Kidney (tissue), 14 donors: Measurements from ENCODE around the gene MYO1H. TPM values are rescaled to one million over a fixed set of nuclear protein-coding genes. Genes with fewer than 3 reads are reported as not detected.

ENCODE experiments used
- DNase-seq, 5 donors: peaks; one replicate each; pipeline ENCODE4 v3.0.0-alpha.2; 2013 to 2020
- FAIRE-seq: peaks from 2 replicates; lab custom pipeline; 2012; peaks lifted over from hg19 to GRCh38; lab: Jason Lieb, UNC
- H3K27ac ChIP-seq, 2 donors: one replicate each; pipeline ENCODE4 v1.7.0; 2013; ENCODE audit warnings: low read depth in 2 of 2, low read length in 2 of 2, inconsistent platforms in 1 of 2
- H3K27me3 ChIP-seq: one replicate; pipeline ENCODE4 v1.7.1; 2013; ENCODE audit warnings: low read length, inconsistent platforms; ENCODE audit not compliant: control insufficient read depth, insufficient read depth
- H3K36me3 ChIP-seq, 3 donors: one replicate each; pipeline versions ENCODE4 v1.7.0 to v1.7.1; 2013; ENCODE audit warnings: low read length in 3 of 3, control low read depth in 1 of 3, inconsistent platforms in 1 of 3; ENCODE audit not compliant: insufficient read depth in 3 of 3, control insufficient read depth in 2 of 3
- H3K4me1 ChIP-seq, 3 donors: one replicate each; pipeline versions ENCODE4 v1.7.0 to v1.7.1; 2013; ENCODE audit warnings: low read length in 3 of 3, inconsistent platforms in 1 of 3, low read depth in 1 of 3; ENCODE audit not compliant: control insufficient read depth in 2 of 3, insufficient read depth in 2 of 3
- H3K4me3 ChIP-seq, 3 donors: one replicate each; pipeline versions ENCODE4 v1.7.0 to v1.8.1; 2013; ENCODE audit warnings: low read length in 3 of 3, control low read depth in 1 of 3, inconsistent platforms in 1 of 3
- H3K9ac ChIP-seq, 3 donors: one replicate each; pipeline versions ENCODE4 v1.7.0 to v1.7.1; 2013; ENCODE audit warnings: low read length in 3 of 3, control low read depth in 1 of 3, inconsistent platforms in 1 of 3
- H3K9me3 ChIP-seq, 3 donors: one replicate each; pipeline versions ENCODE4 v1.7.0 to v1.7.1; 2013; ENCODE audit warnings: low read length in 3 of 3, control low read depth in 1 of 3, inconsistent platforms in 1 of 3; ENCODE audit not compliant: control insufficient read depth in 2 of 3, insufficient read depth in 1 of 3
- CTCF ChIP-seq: IDR thresholded peaks from 3 replicates; pipeline ENCODE4 v1.5.1; 2012; ENCODE audit warnings: mild to moderate bottlenecking, moderate library complexity, borderline replicate concordance; ENCODE audit not compliant: insufficient read depth; ENCODE audit errors: extremely low read depth
- intact Hi-C: fragments of 100-400 bp; cut with DNase I; formaldehyde crosslinking; loops from one replicate; pipeline ENCODE4 v1.11.1; 2022
- polyA plus RNA-seq: library from polyadenylated mRNA; stranded (reverse); fragments of 350-450 nt; fragmentation: Illumina TruSeq; extraction: RNeasy Lipid Tissue Mini Kit (QIAGEN cat#74804); gene quantifications from one replicate; pipeline ENCODE4 v1.2.3, GENCODE V29; 2014; ENCODE audit warnings: low read depth, low replicate concordance; ENCODE audit not compliant: insufficient read depth
- total RNA-seq: library from RNA; stranded (reverse); fragmentation: NEBNext Ultra II Directional; extraction: Animal tissue kit (Norgen Biotek cat#: 25700); gene quantifications from one replicate; pipeline ENCODE4 v1.2.1, GENCODE V29; 2021
- donor health status: control.
- donor health status: control.
- donor health status: control.
- donor health status: control.
- donor health status: control.
- donor health status: DM: yes; HTN: yes; CAD: no.
- donor health status: Normal renal cell carcinoma (clear cell type).

MYO1H gene
- total and polyA plus RNA-seq, 2 donors from 2014 or later, result 0.56 TPM; not detected in 1

- no peak overlapping the region for H3K9ac ChIP-seq
- DNase-seq (no peak), FAIRE-seq (no peak)
- no peak overlapping the region for H3K27ac ChIP-seq
- intact Hi-C loops, result no loop called here
- TF ChIP-seq CTCF, result no peak
- peaks cover 0 to 3% (median 2%) of the 10 kb centered on the region in 3 donors for H3K4me1 ChIP-seq
- no peaks in the 10 kb centered on the region for H3K36me3 ChIP-seq
- peaks cover 2% of the 10 kb centered on the region for H3K27me3 ChIP-seq
- H3K9me3 ChIP-seq, result no peaks in the 10 kb centered on the region
- H3K4me3 ChIP-seq, result no peak overlapping the region
Observed at GRCh38 chr12:109307051-109307450, 40.6 kb upstream of the MYO1H start.

DNA sequence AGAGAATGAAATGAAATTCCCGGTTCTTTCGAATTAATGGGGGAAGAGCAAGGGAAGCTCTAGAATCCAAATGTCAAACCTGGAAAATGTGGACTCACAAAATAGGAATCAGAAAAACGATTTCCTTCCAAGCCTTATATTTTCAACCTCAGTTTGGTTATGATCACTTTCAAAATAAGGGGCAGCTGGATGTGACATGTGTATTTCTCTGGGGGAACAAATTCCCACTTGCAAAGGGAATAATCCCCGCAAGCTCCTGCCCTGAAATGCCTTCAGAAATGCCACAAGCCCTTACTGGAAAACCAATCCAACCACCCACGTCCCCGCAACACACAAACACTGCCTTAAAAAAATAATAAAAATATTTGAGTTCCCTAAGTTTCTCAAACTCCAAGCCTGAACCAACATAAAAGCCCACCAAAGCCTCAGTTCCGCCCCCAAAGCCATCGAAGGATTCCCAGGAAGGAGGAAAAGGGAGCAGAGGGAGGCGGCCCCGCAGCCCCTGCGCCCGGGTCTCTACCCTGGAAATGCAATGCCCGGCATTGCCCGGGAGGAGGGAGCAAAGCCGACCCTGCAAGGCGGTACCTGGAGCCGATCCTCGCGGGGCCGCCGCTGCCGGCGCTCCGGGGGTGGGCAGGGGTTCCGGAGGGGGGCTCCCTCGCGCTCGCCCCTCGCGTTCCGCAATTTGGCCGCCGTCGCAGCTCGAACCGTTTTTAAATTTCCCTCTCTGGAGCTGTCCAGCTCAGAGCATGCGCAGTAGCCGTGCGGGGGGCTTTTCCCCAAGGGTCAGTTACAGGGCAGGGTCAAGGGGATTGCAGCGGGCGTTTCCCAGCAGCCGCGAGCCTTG, 38.9 kb upstream of the MYO1H start, which contains the start of gene FOXN4:
Gene FOXN4 (minus strand): TSS at position 751 of the 847 bp plus-strand sequence. CDS start 963 bp downstream, outside the sequence.
- Histone ChIP-seq H3K9me3 (no peaks in the 10 kb centered on the region), H3K9ac (no peak within 1 kb of the TSS), H3K4me1 (peaks cover 0 to 3% (median 2%) of the 10 kb centered on the region in 3 donors), H3K36me3 (no peaks in the 10 kb centered on the region), H3K4me3 (peak within 1 kb of the TSS; percentile 44 to 61 (median 59)), H3K27ac (no peak within 1 kb of the TSS), H3K27me3 (peaks cover 2% of the 10 kb centered on the region)
- no peak for TF ChIP-seq CTCF
- peak in 2 of 5 donors; percentile 58 to 63 for DNase-seq
- intact Hi-C loops, result no loop called here
- FAIRE-seq, result no peak

DNA sequence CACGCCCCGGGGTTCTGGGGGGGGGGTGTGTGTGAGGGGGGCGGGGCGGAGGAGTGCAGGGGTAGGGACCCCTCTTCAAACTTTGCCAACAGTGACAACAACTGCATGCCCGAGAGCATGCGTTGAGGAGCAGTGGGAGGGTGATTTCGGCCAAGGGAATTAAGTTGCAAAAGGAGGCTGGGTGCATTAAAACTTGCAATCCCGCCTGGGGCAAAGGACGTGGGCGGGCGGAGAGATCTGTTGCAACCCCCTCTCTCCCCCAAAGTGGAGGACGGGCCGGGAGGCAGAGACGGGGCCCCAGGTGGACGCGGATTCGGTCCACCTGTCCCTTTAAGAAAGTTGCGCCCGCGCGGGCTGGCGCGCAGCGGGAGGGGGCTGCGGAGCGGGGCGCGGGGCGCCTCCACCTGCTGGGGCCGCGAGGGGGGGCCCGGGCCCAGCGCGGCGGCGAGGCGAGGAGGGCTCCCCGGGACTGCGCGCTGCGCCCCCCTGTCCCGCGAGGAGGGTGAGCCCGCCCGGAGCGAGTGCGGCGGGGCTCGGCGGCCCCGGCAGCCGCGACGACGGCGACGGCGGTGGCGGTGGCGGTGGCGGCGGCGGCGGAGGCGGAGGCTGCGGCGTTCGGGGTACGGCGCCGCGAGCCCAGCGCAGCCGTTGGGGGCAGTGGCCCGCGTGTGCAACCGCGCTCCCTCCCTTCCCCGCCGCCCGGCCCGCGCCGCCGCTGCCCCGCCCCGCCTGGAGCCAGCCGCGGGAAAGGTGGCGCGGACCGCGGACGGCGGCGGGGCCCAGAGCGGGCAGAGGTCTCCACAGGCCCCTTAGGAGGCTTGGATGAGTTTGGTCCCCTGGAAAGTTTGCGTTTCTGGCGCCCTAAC, 38.1 kb upstream of the MYO1H start:
- H3K27me3 ChIP-seq, result peaks cover 2% of the 10 kb centered on the region
- no peak overlapping the region for H3K27ac ChIP-seq
- H3K4me3 ChIP-seq, result peak overlapping the region; percentile 44 to 61 (median 59)
- no peak for TF ChIP-seq CTCF
- H3K36me3 ChIP-seq, result no peaks in the 10 kb centered on the region
- peak in 4 of 5 donors; percentile 59 to 82 (median 66) for DNase-seq
- FAIRE-seq, result no peak
- no peaks in the 10 kb centered on the region for H3K9me3 ChIP-seq
- H3K4me1 ChIP-seq, result peaks cover 0 to 3% (median 2%) of the 10 kb centered on the region in 3 donors
- no peak overlapping the region for H3K9ac ChIP-seq
- intact Hi-C loops, result no loop called here
